DMS114 treated with DMSO at 0.1 percent for 48 hours (cell line): Measurements from ENCODE around the gene ARID4B.

ENCODE experiments used
- DNase-seq: peaks from one replicate; lab custom pipeline; 2025; ENCODE audit not compliant: unreplicated experiment; lab: John Stamatoyannopoulos, UW

The ARID4B gene

DNA sequence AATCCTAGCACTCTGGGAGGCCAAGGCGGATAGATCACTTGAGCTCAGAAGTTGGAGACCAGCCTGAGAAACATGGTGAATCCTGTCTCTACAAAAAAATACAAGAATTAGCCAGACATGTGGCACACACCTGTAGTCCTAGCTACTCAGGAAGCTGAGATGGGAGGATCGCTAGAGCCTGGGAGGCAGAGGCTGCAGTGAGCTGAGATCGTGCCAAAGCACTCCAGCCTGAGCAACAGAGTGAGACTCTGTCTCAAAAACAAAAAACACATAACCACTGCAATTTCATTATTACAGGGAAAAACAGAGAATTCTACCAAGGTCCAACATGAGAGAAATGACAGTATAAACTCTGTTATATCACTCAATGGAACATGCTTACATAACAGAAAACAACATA lies 194.9 kb downstream of the ARID4B start:
- no peak for DNase-seq

DNA sequence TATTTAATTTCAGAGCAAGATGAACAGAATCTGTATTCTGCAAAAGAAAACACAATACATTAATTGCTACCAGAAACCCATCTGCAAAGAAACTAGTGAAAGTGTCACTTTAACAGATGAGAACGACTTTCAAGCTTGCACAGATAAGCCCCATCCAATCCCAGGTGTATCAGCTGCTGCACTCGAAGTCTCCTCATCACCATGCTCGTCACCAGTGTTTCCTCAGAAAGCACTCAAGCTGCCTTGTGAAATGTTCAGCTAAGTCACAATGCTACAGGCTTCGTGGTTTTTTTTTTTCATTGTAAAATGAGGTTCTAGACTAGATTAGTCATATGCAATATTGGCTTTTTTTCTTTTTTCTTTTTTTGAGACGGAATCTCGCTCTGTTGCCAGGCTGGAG lies 196.0 kb downstream of the ARID4B start:
- no peak for DNase-seq

DNA sequence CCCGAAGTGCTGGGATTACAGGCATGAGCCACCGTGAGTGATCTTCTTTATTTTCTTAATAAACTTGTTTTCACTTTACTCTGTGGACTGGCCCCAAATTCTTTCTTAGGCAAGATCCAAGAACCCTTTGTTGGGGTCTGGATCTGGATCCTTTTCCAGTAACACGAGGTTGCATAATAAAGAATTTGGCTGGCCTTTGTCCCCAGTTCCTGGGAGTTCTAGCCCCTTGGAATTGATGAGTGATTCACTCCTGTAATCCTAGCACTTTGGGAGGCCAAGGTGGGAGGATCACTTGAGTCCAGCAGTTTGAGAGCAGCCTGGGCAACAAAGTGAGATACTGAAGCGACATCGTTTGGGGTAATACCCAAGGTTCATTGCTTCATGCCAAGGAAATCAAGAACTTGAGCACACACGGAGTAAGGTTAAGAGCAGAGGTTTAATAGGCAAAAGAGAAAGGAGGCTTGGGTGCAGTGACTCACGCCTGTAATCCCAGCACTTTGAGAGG lies 197.2 kb downstream of the ARID4B start:
- DNase-seq = no peak

DNA sequence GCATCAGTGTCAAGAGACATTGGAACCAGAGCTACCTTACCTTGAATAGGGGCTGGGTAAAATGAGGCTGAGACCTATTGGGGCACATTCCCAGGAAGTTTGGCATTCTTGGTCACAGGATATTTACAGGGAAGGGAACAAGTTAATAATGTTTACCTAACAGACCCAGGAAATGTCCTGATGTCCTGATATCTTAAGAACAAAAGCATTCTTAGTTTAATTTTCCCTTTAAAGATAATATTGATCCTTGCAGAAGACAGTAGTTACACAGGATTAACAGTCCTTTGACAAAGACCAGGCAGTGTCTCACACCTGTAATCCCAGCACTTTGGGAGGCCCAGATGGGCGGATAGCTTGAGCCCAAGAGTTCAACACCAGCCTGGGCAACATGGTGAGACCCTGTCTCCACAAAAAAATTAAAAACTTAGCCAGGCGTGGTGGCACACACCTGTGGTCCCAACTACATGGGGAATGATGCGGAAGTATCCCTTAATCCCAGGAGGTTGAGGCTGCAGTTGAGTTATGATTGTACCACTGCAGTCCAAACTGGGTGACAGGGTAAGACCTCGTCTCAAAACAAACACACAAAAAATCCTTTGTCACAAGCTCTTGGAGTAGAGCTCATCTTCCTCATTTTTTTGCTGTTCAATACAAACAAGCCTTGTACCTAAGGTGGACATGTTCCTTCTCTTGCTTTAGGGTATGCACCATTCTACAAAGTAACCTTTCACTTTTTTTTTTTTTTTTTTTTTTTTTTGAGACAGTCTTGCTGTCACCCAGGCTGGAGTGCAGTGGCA lies 198.0 kb downstream of the ARID4B start:
- DNase-seq = no peak

DNA sequence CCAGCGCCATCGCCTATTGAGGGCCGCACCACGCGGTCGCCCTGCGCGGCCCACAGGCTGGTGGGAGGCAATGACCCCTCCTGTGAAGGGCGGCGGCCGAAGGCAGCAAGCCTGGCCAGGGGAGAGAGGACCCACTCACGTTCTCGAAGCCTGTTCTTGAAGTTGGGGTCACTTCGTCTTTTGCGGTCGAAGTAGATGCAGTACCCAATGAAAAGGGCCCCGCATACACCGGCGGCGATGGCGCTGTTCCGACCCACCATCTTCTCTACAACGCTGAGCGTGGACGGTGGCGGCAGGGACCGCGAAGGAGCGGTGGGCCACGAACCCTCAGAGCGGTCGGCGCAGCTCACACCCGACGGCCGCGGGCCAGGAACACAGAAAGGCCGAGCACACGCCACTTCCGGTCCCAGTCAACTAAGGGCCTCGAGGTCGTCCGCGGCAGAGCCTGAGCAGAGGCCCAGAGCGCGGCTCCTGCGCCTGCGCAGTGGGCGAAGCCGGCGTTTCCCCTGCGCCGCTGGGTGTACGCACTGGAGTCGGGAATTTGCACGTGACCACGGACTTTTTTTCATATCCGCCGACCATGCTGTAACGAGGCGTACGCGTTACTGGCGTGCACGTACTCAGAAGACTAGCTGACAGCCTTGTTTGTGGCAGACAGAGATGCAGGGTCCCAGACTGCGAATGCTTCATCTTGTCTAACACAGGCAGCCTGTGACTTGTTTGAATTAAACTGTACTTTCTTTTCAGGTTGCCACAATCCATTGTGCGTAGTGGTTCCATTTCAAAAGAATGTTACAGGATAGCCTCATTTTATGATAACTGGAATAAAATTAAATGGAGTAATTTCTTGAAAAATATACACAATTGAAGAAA lies 199.3 kb downstream of the ARID4B start, which contains the start of gene TOMM20:
Gene TOMM20, minus strand, starts transcription at position 382 of the 873 bp plus-strand sequence. Its CDS starts 122 bp downstream, at position 260.
- DNase-seq = peak; percentile 92

DNA sequence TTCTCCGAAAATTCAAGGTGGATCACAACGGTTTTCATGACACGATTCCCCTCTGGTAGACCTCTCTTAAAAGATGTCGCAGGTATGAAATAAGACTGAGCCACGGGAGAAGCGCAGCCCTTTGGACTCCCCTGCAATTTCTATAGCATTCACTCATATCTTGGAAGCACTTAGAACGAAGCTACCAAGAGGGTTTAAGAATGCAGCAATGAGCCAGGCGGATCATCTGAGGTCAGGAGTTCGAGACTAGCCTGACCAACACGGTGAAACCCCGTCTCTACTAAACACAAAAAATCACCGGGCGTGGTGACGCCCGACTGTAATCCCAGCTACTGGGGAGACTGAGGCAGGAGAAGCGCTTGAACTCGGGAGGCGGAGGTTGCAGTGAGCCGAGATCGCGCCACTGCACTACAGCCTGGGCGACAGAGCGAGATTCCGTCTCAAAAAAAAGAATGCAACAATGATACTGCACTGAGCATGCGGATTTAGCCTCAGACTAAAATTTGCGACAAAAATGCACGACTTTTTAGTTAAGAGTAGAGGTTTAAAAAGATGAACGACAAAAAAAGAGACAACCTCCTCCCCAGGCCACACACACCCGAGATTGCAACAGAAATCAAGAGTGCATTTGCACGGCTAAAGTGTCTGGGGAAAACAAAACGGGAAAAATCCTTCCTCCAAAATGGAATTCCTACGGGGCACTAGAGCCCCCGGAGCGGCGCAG lies 200.1 kb downstream of the ARID4B start:
- no peak for DNase-seq

DNA sequence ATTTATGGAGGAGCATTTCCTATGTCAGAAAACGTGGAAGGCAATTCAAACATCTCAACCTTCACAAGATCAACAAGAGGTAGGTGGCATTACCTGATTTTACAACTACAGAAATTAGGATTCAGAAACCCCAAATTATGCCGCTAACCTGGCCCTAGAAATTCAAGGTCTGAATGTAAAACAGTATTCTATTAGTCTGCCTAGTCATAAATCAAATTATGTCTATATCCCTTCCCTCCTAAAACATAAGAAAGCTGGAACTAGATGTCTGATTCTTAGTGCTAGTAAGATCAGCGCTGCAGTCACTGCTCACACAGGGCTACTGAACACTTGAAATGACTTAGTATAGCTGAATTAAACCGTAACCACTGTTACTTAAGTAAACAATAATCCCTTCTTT lies 200.8 kb downstream of the ARID4B start:
- DNase-seq = no peak

DNA sequence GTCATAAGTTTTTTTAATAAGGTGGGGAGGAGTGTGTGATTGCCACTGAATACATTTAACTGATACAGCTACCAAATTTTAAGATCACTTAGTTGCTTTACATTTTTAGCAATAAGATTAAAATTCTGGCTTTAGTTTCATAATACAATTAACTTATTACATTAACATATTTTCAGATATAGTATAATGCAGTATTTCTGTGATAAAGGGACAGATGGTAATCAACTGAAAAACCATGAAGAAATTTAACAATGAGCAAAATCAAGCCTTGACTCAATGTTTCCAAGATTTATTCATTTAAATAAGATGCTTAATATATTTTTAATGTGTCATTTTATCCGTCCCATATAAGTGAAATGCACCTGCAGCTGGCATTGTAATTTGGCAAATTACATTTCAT lies 203.3 kb downstream of the ARID4B start:
- DNase-seq = no peak

DNA sequence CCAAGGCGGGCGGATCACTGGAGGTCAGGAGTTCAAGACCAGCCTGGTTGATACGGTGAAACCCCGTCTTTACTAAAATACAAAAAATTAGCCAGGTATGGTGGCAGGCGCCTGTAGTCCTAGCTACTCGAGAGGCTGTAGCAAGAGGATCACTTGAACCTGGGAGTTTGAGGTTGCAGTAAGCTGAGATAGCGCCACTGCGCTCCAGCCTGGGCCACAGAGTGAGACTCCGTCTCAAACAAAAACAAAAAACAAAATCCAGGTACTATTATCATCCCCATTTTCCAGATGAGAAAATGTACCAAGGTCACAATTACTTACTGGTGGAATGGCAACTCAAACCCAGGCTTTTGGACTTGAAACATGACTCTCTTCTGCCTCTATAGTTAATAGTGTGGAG lies 203.9 kb downstream of the ARID4B start:
- DNase-seq = no peak

DNA sequence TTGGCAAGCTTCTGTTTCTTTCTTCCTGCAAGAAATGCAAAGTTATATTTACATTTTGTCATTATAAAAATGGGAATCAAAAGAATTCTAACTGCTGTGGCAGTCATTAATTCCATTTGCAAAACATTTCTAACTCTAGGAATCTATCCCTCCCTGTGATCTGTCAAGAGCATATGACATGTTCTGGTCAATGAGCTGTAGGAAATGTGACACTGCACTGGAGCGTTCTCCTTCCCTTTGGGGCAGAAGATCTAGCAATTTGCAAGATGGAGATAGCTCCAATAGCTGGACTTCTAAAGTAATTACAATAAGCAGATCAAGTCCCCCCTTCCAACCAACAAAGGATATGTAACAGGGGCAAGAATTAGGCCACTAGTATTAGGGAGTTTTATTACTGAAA lies 205.6 kb downstream of the ARID4B start:
- no peak for DNase-seq
